C4-2B (cell line): ENCODE measurements around the gene TRPC3.

Experiments used
- ZFX ChIP-seq: fragments of 450-650 bp; IDR thresholded peaks from 2 replicates; pipeline ENCODE4 v1.6.1; 2017
- TF ChIP-seq, protein P1 (sequence below): fragments of 450-650 bp; conservative IDR thresholded peaks from 2 replicates; pipeline ENCODE4 v1.5.1; 2017; ENCODE audit warnings: mild to moderate bottlenecking

DNA sequence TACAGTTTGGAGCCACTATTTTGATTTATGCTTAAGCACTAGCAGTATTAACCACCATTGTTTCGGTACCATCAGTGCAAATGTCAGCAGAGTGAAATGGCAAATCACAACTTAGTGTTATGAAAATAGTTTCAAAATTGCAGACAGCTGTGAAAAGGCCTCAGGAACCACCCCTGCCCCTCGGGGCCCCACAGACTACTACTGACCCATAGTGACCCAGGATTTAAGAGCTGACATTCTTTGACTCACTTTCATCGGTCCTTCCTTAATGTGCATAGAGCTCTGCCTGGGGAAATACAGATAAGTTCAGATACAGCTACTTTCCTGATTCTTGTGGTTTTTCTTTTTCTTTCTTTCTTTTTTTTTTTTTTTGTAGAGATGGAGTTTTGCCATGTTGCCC is 78.3 kb downstream of the TRPC3 start:
- TF ChIP-seq, protein P1, sequence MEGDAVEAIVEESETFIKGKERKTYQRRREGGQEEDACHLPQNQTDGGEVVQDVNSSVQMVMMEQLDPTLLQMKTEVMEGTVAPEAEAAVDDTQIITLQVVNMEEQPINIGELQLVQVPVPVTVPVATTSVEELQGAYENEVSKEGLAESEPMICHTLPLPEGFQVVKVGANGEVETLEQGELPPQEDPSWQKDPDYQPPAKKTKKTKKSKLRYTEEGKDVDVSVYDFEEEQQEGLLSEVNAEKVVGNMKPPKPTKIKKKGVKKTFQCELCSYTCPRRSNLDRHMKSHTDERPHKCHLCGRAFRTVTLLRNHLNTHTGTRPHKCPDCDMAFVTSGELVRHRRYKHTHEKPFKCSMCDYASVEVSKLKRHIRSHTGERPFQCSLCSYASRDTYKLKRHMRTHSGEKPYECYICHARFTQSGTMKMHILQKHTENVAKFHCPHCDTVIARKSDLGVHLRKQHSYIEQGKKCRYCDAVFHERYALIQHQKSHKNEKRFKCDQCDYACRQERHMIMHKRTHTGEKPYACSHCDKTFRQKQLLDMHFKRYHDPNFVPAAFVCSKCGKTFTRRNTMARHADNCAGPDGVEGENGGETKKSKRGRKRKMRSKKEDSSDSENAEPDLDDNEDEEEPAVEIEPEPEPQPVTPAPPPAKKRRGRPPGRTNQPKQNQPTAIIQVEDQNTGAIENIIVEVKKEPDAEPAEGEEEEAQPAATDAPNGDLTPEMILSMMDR, result no peak
- TF ChIP-seq ZFX, result no peak
